Choroid plexus epithelial cell (primary cell): ENCODE results near the gene RPS6KA2.
A peak's percentile ranks its signal among the peaks of the same experiment; 100 is the strongest.

Experiments
- DNase-seq: peaks from one replicate; pipeline ENCODE4 v3.0.0-alpha.2; 2010; ENCODE audit warnings: low read depth
- H3K4me3 ChIP-seq: 2 replicates; pipeline ENCODE4 v1.5.1; 2011; ENCODE audit warnings: low read depth, mild to moderate bottlenecking, control low read depth, low read length, moderate library complexity
- TF ChIP-seq, protein P1 (sequence below): conservative IDR thresholded peaks from 2 replicates; pipeline ENCODE4 v1.5.1; 2011; ENCODE audit warnings: low read depth, mild to moderate bottlenecking, control low read depth, inconsistent platforms, low read length, moderate library complexity

The RPS6KA2 gene

DNA sequence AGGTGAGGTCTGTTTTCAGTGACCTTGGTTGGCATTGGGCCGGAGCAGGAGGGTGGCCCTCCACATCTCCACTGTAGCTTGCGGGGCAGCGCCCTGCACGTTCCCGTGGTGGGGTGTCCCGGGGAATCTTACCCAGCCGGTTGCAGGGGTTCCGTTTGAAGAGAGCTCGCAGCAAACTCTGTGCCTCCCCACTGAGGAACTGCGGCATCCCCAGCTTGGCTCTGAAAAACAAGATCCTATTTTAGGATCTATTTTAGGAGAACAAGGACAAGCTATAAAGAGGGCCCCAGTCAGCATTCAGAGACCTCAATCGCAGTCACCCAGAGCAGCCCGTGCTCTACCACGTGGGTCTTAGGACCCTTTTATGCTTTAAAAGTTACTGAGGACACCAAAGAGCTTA is 138.3 kb downstream of the RPS6KA2 start:
- TF ChIP-seq, protein P1, sequence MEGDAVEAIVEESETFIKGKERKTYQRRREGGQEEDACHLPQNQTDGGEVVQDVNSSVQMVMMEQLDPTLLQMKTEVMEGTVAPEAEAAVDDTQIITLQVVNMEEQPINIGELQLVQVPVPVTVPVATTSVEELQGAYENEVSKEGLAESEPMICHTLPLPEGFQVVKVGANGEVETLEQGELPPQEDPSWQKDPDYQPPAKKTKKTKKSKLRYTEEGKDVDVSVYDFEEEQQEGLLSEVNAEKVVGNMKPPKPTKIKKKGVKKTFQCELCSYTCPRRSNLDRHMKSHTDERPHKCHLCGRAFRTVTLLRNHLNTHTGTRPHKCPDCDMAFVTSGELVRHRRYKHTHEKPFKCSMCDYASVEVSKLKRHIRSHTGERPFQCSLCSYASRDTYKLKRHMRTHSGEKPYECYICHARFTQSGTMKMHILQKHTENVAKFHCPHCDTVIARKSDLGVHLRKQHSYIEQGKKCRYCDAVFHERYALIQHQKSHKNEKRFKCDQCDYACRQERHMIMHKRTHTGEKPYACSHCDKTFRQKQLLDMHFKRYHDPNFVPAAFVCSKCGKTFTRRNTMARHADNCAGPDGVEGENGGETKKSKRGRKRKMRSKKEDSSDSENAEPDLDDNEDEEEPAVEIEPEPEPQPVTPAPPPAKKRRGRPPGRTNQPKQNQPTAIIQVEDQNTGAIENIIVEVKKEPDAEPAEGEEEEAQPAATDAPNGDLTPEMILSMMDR: no peak
- no peak overlapping the region for H3K4me3 ChIP-seq
- DNase-seq: no peak

DNA sequence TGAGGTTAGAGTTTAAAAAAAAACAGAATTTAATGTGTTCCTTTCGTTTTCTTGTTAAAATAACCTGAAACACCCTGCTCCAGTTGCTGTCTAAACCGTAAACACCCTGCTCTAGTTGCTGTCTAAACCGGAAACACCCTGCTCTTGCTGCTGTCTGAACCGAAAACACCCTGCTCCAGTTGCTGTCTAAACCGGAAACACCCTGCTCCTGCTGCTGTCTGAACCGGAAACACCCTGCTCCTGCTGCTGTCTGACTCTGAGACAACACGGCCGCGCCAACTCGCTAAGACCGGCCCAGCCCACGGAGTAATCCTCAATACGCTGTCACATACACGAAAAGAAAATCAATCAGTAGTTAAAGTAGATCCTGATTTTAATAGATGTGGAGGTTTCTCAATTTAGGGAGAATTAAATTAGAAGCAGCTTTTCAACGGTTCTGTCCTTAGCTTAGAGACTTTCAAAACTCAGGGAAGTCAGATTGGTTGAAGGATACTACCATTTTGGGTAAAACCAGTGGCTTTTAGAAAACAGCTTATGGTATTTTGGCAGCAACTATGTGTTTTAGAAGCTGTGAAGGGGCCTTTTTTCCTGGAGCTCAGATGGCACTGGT is 138.9 kb downstream of the RPS6KA2 start:
- peak; percentile 91 for DNase-seq
- TF ChIP-seq, protein P1: no peak
- H3K4me3 ChIP-seq: no peak overlapping the region

DNA sequence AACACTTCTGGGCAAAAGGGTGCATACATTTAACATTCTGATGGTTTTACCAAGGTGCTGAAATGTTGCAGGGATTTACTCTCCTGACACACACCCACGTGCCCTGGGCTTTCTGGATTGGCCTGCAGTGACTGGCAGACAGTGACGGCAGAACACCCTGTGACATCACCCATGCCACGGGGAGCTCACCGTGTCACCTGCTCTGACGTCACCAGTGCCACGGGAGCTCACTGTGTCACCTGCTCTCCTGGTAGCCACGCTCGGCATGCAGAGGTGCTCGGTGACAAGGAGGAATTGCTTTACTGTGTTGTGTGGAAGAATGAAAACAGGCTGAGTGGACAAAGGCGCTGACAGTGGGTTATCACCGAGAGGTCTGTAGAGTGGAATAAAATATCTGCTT is 139.9 kb downstream of the RPS6KA2 start:
- DNase-seq: no peak
- TF ChIP-seq, protein P1: no peak
- no peak overlapping the region for H3K4me3 ChIP-seq

DNA sequence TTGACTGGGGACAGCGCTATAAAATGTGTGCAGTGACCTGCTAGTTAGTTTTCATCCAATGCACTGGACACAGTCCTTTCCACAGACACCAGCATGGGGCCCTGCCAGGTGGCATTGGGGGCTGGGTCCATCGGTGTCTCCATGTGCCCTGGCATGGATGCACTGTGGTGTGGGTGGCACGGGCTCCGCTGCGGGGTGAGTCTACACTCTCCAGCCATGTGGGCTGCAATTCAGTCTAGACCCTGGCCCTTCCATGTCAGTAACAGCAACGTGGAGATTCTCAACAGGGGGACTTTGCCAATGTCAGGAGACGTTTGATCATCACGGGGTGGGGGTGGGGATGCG is 140.5 kb downstream of the RPS6KA2 start:
- no peak for DNase-seq
- TF ChIP-seq, protein P1: no peak
- no peak overlapping the region for H3K4me3 ChIP-seq

DNA sequence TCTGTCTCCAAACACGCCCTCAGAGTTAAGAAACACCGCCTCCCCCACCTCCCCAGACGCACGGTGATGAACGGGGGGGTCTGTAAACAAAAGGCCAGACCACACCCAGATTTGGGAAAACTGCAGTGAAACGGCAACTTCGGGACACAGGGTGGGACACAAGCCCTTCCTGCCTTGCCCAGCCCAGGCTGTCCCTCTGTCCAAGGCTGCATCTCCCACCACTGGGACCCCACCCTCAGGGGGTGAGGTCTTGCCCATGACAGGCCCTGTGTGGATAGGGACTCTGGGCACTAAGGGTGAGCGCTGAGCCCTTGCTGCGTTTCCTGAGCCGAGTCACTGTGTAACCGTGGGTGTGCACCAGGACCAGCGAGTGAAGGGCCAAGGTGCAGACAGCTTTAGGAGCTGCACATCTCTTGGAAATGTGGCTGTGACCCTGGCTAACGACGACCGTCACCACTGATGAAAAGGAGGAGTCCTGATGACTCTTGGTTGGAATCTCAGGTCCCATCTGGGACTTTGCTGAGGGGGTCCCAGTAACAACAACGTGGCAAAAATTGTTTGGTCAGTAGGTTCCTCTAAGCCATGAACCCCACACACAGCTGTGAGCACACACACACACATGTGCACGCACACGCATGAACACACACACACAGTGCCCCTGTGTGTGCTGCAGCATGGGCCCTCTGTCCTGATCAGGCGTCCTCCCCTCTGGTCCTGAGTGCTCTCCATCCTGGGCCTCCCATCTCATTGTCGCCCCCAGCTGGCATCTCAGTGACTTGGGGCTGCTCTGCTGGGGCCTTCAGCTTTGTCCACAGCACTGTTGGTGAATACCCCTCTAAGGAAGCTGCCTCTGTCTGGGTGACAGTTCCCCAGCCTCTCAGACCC is 141.2 kb downstream of the RPS6KA2 start:
- no peak overlapping the region for H3K4me3 ChIP-seq
- DNase-seq: no peak
- TF ChIP-seq, protein P1: peak; percentile 10

DNA sequence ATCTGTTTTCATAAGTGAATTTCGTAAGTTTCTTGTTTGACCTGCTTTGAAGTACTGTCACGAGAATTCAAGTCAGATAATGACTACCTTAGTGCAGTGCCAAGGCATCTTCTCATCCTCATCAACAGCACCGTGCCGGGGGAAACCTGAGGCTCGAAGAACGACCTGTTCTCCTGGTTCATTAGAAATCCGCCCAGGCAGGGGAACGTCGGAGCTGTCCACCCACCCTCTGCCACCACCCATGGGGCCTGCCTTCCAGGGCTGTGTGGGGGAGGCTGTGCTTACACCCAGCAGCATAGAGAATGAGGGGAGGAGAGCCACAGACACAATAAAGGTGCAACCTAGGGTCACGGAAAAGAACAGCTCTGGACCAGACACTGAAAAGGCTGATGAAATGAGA is 142.2 kb downstream of the RPS6KA2 start:
- H3K4me3 ChIP-seq: no peak overlapping the region
- TF ChIP-seq, protein P1: no peak
- no peak for DNase-seq
